HTERT RPE-1 (cell line): Measurements from ENCODE around the gene PSAP.

ENCODE experiments used
- in situ Hi-C: fragments of 300-500 bp; cut with MboI; formaldehyde crosslinking; loops from 4 replicates; pipeline ENCODE4 v1.14.3; 2020; ENCODE audit warnings: low sequenced_read_pairs

The PSAP gene

DNA sequence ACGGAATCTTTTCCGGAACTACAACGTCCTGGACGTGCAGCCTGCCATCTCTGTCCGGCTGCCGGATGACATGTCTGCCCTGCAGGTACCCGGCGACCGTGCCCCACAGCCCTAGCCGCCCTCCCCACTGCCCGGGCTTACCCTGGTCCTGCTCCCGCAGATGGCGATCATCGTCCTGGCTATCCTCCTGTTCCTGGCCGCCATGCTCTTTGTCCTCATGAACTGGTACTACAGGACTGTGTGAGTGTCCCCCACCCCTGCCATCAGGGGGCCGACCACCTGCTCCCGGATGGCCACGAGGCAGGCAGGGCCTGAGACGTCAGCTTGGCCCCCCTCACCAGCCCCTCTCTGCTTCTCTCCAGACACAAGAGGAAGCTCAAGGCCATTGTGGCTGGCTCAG is 39.7 kb downstream of the PSAP start:
- in situ Hi-C loops, result no loop called here

DNA sequence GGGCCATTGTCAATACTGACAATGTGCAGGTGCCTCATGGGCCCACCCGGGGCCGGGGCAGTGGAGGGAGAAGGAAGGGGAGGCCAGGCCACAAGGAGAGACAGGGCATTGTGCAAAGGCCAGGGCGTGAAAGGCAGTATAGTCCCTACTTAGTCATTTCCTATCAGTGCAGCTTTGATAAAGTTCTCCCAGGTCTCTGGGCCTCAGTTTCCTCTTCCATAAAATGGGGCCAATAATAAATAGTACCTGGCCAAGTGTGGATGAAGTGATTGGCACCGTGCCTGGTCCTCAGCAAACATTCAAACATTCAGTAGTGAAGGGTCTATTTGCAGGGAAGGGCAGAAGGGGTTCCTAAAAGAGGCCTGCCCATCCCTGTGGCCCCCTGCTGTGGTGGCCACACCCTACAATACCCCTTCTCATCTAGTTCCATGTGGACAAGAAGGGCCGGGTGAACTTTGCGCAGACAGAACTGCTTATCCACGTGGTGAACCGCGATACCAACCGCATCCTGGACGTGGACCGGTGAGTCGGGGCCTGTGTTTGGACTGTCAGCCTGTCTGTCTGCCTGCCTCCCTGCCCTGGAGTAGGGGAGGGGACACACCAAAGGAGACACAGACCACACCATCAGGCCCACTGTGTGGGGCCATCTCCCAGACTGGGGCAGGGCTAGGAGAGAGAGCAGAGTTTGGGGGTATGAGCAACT is 40.9 kb downstream of the PSAP start:
- in situ Hi-C loops, result no loop called here

DNA sequence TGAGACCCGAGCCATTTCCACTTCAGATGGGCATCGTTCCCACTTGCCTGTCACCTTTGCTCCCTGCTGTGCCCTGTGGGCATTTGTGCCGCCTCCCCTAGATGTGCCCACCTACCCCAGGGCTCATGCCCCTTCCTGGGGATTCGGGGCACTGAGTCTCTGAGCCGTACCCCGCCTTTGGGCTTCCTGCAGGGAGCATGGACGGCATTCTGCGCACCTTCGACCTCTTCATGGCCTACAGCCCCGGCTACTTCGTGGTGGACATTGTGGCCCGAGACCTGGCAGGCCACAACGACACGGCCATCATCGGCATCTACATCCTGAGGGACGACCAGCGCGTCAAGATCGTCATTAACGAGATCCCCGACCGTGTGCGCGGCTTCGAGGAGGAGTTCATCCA is 41.4 kb downstream of the PSAP start:
- in situ Hi-C loops, result no loop called here

DNA sequence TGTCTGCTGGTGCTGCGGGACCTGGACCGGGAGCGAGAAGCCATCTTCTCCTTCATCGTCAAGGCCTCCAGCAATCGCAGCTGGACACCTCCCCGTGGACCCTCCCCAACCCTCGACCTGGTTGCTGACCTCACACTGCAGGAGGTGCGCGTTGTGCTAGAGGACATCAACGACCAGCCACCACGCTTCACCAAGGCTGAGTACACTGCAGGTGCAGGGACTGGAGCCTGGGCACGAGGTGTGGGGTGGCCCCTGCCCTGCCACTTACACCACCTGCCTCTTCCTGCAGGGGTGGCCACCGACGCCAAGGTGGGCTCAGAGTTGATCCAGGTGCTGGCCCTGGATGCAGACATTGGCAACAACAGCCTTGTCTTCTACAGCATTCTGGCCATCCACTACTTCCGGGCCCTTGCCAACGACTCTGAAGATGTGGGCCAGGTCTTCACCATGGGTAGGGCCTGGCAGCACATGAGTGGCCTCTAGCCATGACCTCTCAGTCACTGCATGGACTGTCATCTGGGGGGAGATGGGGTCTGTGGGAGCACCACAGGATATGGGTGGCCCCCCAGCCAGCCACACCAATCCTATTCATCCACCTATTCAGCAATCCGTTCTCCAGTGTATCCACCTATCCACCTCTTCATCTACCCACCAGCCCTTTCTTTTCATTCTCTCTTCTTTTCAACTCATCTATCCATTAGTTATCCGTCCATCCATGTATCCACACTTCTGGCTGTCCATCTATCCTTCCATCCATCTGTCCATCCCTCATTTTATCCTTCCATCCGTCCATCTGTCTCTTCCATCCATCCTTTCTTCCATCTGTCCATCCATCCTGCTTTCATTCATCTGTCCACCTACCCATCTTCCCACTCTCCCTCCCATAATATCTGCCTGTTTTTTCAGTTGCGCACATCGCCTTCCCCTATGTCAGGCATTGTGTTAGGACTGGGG is 43.2 kb downstream of the PSAP start:
- in situ Hi-C loops, result no loop called here

DNA sequence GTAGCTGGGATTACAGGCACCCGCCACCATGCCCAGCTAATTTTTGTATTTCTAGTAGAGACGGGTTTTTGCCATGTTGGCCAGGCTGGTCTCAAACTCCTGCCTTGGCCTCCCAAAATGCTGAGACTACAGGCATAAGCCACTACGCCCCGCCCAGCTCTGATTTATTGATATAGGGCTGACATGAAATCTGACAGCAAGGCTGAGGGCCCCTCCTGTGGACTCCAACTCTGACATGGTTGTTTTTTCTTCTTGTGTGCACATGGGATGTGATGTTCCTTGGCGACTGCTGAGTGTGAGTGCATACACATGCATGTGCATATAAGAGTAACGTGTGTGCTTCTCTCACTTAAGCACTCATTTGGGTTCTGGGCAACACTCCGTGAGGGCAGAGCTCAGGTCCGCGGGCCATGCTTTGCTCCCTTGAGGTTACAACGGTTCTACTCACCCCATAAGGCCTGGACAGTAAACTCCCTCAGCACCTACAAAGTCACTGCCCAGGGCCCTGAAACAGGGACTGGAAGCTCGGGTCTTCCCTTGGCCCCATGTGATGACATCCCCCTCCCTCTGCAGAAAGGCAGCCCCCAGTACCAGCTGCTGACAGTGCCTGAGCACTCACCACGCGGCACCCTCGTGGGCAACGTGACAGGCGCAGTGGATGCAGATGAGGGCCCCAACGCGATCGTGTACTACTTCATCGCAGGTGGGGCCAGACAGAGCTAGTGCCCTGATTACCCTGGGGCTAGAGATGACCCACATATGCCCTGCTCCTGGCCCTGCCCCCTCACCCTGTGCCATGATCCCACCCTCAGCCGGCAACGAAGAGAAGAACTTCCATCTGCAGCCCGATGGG is 44.1 kb downstream of the PSAP start:
- in situ Hi-C loops, result no loop called here

DNA sequence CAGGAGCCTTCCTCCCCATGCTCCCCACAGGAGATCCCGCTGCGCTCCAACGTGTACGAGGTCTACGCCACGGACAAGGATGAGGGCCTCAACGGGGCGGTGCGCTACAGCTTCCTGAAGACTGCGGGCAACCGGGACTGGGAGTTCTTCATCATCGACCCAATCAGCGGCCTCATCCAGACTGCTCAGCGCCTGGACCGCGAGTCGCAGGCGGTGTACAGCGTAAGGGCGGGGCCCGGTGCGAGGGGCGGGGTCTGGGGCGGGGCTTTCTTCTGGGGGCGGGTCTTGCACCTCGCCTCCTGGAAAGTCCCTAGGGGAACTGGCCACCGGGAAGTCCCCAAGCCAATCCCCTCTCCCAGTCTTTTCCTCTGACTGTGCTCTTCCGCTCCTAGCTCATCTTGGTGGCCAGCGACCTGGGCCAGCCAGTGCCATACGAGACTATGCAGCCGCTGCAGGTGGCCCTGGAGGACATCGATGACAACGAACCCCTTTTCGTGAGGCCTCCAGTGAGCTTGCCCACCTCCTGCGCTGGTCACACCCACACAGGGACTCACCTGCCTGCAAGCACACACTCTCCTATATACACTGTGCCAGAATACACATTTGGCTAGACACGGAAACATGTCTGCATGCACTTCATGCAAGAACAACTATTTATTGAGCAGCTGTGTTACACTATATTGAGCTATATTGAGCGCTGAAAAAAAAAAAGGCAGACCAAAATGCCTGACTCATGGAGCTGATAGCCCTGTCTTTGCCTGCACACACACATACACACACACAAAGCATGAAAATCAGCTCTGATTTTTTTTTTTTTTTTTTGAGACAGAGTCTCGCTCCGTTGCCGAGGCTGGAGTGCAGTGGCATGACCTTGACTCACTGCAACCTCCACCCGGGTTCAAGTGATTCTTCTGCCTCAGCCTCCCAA is 45.0 kb downstream of the PSAP start:
- in situ Hi-C loops, result no loop called here

DNA sequence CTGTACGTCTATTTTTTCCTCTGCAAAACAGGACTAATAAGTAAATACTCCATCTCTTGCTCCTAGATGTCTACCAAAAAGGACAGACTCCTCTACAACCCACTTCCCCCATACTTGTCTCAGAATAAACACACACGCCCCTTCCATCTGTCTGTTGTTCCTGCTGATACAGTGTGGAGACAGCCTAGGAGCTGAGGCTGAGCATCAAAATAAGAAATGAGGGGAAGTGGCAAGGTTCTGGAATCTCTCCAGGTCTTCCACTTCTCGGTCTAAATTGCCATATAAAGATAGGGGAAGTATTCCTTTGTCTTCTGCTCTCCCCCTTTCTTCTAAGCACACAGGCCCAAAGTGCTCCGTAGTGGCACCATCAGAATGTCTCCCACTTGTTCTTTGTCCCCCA is 47.0 kb downstream of the PSAP start:
- in situ Hi-C loops, result no loop called here

DNA sequence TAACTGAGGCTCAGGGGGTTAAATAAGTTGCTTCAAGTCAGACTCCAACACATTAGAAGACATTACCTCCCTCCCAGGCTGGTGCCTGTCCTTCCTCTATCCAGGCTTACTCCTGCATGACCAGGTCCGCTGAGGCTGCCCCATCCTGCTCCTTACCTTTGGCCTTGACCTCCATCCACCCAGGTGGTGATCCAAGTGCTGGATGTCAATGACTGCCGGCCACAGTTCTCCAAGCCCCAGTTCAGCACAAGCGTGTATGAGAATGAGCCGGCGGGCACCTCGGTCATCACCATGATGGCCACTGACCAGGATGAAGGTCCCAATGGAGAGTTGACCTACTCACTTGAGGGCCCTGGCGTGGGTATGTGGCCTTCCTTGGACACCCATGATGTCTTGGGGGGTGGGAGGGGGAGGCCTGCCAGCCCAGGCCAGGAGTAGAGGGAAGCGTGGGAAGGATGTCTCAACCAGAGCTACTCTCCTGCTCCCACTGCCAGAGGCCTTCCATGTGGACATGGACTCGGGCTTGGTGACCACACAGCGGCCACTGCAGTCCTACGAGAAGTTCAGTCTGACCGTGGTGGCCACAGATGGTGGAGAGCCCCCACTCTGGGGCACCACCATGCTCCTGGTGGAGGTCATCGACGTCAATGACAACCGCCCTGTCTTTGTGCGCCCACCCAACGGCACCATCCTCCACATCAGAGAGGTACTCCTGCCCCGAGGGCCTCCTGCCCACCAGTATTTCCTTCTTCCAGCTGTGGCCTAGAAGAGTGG is 48.1 kb downstream of the PSAP start:
- in situ Hi-C loops, result no loop called here

DNA sequence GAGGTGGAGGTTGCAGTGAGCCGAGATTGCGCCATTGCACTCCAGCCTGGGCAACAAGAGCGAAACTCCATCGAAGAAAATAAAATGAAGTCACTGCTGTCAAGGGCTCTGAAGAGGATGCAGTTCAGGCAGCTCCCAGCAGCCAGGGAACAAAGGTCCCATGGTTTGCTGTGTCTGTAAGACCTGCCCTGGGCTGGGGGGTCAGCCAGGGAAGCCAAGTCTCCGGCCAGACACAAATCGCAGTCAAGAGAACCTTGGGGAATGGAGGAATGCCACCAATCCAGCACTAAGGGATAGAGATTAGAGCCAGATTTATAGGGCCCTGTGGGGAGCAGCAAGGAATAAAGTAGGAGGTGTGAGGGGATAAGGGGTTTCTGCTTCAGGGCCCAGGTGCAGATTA is 48.8 kb downstream of the PSAP start:
- in situ Hi-C loops, result no loop called here

DNA sequence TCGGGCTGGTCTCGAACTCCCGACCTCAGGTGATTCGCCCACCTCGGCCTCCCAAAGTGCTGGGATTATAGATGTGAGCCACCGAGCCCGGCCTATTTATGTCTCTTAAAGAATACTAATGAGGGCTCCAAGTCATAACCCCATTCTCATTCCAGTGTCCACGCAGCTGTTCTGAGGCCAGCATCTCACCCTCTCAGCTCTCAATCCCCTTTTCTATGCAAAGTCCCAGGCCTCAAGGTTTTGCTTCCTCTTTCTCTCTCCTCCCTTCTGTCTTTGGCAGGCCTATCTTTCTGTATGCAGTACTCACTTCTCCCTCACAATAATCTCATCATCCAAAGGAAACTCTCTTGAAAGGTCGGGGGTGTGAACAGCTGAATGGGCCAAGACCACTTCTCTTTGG is 49.7 kb downstream of the PSAP start:
- in situ Hi-C loops, result no loop called here

DNA sequence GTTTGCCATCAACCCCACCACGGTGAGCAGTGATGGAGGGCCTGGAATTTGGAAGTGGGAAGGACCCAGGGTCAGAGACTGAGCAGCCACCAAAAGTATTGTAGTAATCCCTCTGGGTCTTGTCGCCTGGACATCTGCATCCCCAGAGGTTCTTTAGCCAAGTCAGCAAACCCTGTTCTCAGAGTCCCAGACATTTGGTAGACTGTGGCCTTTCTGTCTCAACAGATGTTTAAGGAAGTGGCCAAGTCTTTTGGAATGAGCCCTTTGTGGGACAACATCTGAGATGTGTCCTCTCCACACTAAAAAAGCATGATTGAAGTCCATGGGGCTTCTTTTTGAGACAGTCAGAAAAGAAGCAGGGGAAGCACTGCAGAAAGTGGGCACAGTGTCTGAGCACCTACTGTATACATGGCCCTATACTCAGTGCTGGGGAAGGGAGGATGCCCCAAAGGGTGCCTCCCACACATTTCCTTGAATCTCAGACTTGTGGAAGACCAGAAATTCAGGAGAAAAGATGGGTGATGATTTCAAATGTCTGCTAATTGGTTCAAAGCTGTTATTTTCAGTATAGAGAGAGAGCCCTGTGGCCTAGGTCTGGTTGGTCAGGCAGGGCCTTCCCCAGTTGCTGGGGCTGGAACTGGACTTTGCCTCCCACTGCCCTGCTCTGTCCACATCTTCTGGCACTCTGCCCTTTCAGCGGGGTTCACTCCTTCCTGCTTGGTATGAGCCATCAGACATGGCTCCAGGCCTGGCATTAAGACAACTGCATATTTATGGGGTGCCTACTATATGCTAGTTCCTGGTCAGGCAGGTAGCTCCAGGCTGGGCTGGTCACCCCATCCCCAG is 51.2 kb downstream of the PSAP start:
- in situ Hi-C loops, result no loop called here

DNA sequence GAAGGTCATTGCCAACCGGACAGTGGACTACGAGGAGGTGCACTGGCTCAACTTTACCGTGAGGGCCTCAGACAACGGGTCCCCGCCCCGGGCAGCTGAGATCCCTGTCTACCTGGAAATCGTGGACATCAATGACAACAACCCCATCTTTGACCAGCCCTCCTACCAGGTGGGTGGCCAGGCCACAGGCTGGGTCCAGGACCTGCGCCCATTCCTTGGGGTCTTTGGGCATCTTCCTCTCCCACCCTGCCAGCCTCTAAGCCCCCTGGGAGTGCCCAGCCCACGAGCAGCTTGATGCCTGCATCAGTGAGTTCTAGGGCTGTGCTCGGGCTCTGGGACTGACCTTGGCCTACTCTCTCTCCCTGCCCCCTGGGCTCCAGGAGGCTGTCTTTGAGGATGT is 51.9 kb downstream of the PSAP start:
- in situ Hi-C loops, result no loop called here

DNA sequence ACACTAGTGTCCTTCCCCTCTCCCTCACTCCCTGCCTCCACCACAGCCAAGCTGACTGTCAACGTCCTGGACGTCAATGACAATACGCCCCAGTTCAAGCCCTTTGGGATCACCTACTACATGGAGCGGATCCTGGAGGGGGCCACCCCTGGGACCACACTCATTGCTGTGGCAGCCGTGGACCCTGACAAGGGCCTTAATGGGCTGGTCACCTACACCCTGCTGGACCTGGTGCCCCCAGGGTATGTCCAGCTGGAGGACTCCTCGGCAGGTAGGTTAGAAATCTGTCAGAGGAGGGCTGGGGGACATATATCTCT is 52.8 kb downstream of the PSAP start:
- in situ Hi-C loops, result no loop called here

DNA sequence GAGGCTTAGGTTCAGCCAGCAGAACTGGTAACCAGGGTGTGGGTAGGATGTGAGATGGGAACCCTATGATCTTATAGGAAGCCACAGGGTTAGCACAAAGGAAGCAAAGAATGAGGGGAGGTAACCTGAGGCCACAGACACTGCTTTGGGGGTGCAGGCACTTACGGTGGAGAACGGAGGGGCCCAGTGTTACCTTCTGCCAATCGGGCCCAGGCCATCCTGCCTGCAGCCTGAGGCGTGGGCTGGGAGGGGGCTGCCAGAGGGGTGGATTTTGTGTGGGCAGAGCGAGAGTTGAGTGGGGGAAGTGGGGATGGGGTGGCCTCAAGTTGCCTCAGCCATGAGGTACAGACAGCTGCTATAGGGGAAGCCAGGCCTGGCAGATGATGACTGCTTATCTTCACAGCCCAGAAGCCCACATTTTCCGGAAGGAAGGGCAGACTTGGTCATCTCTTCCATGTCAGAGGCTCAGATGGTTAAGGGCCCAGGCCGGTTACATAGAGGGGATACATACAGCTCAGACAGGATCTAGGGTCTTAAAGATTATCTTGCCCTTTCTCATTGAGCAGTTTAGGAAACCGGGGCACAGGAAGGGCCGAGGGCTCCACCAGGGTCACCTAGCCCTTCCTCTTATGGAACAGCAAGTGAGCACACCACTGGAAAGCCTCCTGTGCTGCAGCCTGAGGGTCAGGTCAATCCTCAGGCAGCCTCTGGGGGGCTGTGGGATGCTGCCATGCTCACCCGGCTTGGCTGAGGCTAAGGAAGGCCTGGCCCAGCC is 53.3 kb downstream of the PSAP start:
- in situ Hi-C loops, result no loop called here

DNA sequence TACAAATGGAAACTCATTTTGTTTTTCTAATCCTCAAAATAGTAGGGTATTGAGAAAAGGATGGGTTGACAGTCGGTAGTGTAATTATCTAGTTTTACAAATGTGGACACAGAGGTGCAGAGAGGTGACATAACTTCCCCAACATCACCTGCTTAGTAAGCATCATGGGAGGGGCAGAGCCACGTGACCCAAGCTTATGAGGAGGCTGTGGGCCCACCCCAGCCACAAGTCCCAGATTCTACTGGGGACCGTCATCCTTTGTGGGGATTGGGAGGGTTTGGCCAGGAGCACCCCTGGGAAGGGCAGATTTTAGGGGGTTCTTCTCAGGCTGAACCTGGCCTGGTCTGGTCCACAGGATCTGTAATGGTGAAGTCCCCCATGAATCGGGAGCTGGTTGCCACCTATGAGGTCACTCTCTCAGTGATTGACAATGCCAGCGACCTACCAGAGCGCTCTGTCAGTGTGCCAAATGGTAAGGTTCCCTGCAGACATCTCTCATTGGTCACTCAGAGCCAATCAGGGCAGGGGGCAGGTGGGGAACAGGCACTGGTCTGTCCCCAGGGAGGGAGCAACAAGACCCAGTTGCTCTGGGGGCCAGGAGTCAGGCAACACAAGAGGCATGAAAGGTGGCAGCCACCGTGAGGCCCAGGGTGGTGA is 54.2 kb downstream of the PSAP start:
- in situ Hi-C loops, result no loop called here

DNA sequence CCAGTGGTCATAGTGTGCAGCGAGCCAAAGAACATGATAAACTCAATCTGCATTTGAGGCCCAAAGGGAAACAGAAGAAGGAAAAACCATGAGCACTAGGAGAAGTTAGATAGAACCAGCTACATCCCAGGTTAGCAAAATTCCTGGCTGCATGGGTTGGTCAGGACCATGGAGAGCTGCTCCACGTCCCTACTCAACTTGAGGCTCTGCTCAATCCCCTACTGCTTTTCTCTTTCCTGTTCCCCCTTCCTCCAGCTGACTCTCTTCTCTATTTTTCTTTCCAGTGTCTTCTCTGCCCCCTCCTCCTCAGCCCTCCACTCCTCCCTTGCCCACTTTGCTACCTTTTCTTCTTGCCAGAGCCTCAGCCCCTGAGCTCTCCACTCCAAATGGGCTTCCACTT is 55.8 kb downstream of the PSAP start:
- in situ Hi-C loops, result no loop called here

DNA sequence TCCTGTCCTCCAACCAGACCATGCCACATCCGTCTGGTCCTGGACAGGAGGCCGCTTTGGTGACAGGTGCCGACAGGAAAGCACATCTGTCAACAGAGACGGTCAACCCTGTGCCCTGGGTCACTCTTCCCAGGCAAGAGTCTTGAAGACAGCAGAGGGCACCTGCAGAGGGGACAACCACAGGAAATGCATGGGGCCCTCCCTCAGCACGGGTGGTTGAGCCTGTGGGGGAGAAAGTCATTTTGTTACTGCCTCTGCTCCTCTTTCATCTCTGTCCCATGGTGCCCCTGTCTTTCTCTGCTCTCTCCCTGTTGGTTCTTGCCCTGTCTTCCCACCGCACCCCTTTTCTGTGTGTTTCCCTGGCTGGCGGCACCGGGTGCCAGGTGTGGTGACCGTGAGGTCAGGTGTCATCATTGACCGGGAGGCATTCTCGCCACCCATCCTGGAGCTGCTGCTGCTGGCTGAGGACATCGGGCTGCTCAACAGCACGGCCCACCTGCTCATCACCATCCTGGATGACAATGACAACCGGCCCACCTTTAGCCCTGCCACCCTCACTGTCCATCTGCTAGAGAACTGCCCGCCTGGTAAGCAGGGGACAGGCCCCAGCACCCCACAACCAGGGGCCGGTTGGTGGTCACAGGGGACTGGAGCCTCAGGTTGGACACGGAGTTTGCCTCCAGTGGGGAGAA is 60.2 kb downstream of the PSAP start:
- in situ Hi-C loops, result no loop called here
